ENCODE results near the gene KCNJ6. TPM values are rescaled to one million over a fixed set of nuclear protein-coding genes. Genes with fewer than 3 reads are reported as not detected.

KCNJ6 gene
- total and polyA plus RNA-seq, 9 of the 15 experiments (the other 6 are each of a cell fraction or from before 2014, with no cell fraction given): 0.06 to 0.21 (median 0.13) TPM; not detected in 1

GRCh38 chr21:37658121-37658816, 258.0 kb downstream of the KCNJ6 start (continued):
- peak; percentile 47 for TF ChIP-seq NFE2L1 (tag; IDR thresholded peaks at IDR 0.05; ENCODE audit: borderline replicate concordance, low read depth)

- peaks cover 4 to 28% of the 10 kb centered on the region in 2 experiments; a peak in 4 of 5 replicates for H3K27me3 ChIP-seq (ENCODE audit: control insufficient read depth in 2 of 2, insufficient read depth in 2 of 2, low read length in 2 of 2)
- 2% methylated on average over 5 of the region's 5 CpGs for WGBS (ENCODE audit: insufficient coverage, low coverage, missing lambda C conversion rate)
- FAIRE-seq (no peak), DNase-seq (ENCODE audit: extremely low read depth in 1 of 4, low spot score in 3 of 4) (no peak), ATAC-seq (no peak)
- intact Hi-C loops (cut with micrococcal nuclease): no loop called here
- no peak overlapping the region for H3K27ac ChIP-seq (ENCODE audit: extremely low read depth, low read depth, low read length)
- CTCF ChIA-PET (ENCODE audit: low intra/inter-chr PET ratio): no interaction called here
- H3K4me3 ChIP-seq: no peak overlapping the region
- POLR2A ChIA-PET: no interaction called here
- no peak for TF ChIP-seq CC2D1A (IDR thresholded peaks at IDR 0.05)
- TF ChIP-seq ARID2 (IDR thresholded peaks at IDR 0.05): no peak
- TF ChIP-seq ZNF23 (CRISPR knock-in tag; IDR thresholded peaks at IDR 0.05): no peak
- TF ChIP-seq ZNF76 (CRISPR knock-in tag; IDR thresholded peaks at IDR 0.05; ENCODE audit: borderline replicate concordance): no peak
- H3K9me3 ChIP-seq (replicated peaks; ENCODE audit: control insufficient read depth, insufficient read depth, low read depth, low read length): no peaks in the 10 kb centered on the region
- H2AFZ ChIP-seq (ENCODE audit: low read depth, low read length): no peak overlapping the region
- H3K4me2 ChIP-seq (ENCODE audit: insufficient read depth, low read length): no peak overlapping the region
- H4K20me1 ChIP-seq (replicated peaks; ENCODE audit: control insufficient read depth, insufficient read depth, low read length): no peaks in the 10 kb centered on the region
- in situ Hi-C loops (cut with MboI): no loop called here
- BruUV-seq (replicated peaks): no TSS peak
- H3K4me1 ChIP-seq (replicated peaks in 1 of 2; ENCODE audit: control insufficient read depth in 2 of 2, insufficient read depth in 2 of 2, low read length in 2 of 2): peaks cover 7 to 17% of the 10 kb centered on the region in 2 experiments; a peak in 4 of 5 replicates
- no peaks in the 10 kb centered on the region for H3K79me2 ChIP-seq (ENCODE audit: control insufficient read depth, insufficient read depth, low read length)
- no peak overlapping the region for H3K9ac ChIP-seq (ENCODE audit: insufficient read depth in 1 of 2, low read depth in 2 of 2, low read length in 2 of 2)
- no peaks in the 10 kb centered on the region for H3K9me1 ChIP-seq (ENCODE audit: control insufficient read depth, insufficient read depth, low read length)
- H3K36me3 ChIP-seq (ENCODE audit: control insufficient read depth, insufficient read depth, low read length): no peaks in the 10 kb centered on the region
These were observed 259.4 kb downstream of the KCNJ6 start for GRCh38 chr21:37656899-37657298.

Data from K562 (cell line).